Activated naive CD8-positive, alpha-beta T cell treated with anti-CD3 and anti-CD28 coated beads, Interleukin-2, amount 50 U/mL, for 16 hours (primary cell): ENCODE data around the gene RPS6KB2.
"Not testable (repeated sequence)": the region's sequence is repeated elsewhere in the genome, so short reads cannot be mapped to it uniquely, and the experiment has no call there.

Experiments used
- DNase-seq: peaks from one replicate; pipeline ENCODE4 v3.0.0-alpha.2; 2020; ENCODE audit warnings: low read depth, low spot score

The RPS6KB2 gene

DNA sequence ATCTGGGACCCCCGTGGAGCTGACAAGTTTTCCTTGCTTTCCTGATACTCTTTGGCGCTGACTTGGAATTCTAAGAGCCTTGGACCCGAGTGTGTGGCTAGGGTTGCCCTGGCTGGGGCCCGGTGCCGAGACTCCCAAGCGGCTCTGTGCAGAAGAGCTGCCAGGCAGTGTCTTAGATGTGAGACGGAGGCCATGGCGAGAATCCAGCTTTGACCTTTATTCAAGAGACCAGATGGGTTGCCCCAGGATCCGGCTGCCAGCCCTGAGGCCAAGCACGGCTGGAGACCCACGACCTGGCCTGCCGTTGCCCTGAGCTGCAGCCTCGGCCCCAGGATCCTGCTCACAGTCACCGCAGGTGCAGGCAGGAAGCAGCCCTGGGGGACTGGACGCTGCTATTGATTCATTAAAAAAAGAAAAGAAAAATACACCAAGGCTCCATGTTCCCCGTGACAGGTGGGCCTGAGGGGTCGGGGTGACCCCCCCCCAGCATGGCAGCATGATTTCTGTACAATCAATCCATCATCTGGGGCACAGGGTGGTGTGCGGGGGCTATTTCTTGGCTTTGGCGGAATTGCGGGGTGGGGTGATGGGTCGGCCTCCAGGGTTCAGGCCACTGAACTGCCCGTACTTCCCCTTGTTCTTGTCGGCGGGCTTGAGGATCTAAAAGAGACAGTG is 30.2 kb upstream of the RPS6KB2 start:
- no peak for DNase-seq

- no peak for DNase-seq
Observed at GRCh38 chr11:67398661-67399563, 29.4 kb upstream of the RPS6KB2 start.

GRCh38 chr11:67400251-67400941 is 27.9 kb upstream of the RPS6KB2 start:
- no peak for DNase-seq

DNA sequence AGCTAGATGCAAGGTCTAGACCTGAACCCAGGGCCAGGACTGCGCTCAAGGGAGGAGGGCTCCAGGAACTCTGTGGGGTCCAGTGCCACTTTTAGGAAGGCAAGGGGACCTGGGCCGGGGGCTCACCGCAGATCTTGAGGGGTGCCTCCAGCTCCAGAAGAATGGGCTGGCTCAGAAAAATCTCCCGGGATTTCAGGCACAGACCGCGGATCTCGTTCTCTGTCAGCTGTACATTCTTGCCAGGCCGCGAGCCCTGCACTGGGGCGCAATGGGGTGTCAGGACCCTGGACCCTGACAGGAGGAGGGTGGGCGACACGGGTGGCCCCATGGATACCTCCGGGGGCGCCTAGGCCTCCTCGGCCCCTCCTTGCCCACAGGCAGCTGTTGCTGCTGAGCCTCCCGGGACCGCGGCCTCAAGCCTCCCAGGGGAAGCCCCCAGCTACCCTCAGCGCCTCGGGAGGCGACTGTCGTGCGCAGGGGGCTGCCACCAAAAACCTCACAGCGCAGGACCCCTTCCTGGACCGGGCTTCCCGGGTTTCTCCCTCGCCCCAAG is 27.3 kb upstream of the RPS6KB2 start:
- no peak for DNase-seq

DNA sequence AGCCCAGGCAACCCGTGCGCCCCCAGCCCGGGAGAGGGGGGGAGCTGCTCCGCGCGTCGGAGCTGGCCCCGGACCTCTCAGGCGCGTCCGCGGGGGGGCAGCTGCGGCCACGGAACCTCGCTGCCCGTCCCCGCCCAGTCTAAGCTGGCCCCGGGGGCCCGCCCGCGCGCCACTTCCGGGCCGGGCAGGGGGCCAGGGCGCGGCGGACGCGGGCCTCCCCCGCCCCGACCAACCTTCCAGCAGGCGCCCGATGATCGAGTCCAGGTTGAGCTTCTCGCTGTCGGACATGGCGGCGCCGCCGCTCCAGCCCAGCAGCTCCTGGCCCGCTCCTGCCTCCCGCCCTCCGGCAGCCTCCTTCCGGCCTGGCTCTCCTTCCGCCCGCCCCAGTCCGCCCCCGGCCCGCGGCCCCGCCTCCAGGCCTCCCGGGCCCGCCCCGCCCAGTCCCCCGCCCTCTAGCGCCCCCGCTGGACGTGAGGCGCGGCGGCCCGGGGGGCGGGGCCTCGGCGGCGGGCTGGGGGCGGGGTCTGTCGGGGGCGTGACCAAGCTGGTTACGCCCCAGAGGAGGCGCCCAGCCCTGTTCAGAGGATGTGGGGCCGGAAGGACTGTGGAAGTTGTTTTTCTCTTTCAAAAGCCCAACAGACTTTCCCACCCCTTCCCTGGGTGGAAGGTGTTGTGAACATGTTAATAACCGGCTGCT is 26.7 kb upstream of the RPS6KB2 start, which contains the start of gene PPP1CA:
TSS of gene PPP1CA (minus strand) at position 364 of the 697 bp plus-strand sequence. CDS start at position 288, 76 bp downstream.
- DNase-seq: peak; percentile 79

DNA sequence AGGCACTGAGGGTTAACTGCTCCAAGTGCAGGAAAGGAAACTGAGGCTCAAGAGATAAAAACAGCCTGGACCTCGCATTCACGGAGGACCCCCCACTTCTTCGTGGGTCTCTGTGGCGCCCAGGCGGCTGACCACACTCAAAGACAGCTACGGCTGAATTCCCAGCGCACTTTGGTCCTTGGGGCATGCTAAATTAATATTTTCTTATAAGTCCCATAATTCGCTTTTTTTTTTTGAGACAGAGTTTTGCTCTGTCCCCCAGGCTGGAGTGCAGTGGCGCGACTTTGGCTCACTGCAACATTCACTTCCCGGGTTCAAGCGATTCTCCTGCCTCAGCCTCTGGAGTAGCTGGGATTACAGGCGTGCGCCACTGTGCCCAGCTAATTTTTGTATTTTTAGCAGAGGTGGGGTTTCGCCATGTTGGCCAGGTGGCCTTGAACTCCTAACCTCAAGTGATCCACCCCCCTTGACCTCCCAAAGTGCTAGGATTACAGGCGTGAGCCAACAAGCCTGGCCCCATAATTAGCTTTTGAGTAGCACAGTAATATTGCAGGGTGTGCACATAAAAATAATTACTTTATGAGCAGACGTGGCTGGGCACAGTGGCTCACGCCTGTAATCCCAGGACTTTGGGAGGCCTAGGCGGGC is 26.0 kb upstream of the RPS6KB2 start:
- DNase-seq: not testable (repeated sequence)

DNA sequence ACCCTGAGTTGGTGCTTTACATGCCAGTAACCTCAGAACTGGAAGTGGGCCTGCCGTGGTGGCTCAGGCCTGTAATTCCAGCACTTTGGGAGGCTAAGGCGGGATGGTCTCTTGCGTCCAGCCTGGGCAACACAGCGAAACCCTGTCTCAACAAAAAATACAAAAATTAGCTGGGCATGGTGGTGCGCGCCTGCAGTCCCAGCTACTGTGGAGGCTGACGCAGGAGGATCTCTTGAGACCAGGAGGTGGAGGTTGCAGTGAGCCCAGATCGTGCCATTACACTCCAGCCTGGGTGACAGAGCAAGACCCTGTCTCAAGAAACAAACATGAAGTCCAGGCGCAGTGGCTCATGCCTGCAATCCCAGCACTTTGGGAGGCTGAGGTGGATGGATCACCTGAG is 25.2 kb upstream of the RPS6KB2 start:
- not testable (repeated sequence) for DNase-seq

DNA sequence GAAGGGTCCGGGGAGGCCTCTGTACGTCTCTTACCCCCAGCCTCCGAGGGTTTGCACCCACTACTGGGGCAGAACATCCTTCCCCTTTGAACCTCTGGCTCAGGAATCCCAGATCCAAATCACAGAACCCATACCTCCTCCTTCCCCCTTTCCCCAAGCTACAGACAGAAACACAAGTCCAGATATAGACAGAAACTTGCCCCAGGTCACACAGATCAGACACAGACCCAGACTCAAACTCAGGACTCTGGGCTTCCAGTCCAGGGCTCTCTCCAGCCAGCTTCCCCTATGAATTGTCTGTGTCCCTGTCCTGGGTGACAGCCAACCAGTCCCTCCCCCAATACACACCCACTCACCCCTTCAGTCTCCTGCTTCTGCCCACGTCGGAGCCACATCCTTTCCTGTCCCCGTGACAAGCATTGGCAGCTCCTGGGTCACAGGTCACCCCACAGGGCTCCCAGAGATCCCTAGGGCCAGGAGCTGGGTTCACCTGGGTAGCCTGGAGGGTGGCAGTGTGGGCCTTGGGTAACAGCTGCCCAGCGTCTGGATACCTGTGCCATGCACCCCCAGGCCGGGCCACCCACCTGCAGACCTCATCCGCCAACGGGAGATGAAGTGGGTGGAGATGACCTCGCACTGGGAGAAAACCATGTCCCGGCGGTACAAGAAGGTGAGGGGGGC is 23.6 kb upstream of the RPS6KB2 start:
- DNase-seq: no peak

GRCh38 chr11:67405196-67405567 is 23.1 kb upstream of the RPS6KB2 start:
- no peak for DNase-seq

GRCh38 chr11:67405688-67406339 is 22.5 kb upstream of the RPS6KB2 start:
- DNase-seq: no peak

DNA sequence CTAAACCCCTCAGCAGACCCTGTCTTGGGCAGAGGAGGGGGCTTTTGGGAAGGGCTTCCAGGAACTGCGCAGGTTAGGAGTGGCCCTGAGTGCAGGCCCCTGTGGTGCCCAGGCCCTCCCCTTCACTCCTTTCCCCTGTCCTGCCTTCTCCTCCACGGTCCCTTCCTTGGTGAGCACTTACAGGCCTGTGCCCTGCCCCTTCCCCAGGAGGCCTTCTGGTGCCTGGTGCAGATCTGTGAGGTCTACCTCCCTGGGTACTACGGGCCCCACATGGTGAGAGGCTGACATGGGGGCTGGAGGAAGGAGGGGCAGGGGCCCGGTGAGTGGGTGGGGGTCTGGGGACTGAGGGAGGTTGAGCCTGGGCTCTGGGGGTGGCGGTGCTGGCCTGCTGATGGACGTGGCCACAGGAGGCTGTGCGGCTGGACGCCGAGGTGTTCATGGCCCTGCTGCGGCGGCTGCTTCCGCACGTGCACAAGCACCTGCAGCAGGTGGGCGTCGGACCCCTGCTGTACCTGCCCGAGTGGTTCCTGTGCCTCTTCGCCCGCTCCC is 21.8 kb upstream of the RPS6KB2 start:
- DNase-seq: no peak

DNA sequence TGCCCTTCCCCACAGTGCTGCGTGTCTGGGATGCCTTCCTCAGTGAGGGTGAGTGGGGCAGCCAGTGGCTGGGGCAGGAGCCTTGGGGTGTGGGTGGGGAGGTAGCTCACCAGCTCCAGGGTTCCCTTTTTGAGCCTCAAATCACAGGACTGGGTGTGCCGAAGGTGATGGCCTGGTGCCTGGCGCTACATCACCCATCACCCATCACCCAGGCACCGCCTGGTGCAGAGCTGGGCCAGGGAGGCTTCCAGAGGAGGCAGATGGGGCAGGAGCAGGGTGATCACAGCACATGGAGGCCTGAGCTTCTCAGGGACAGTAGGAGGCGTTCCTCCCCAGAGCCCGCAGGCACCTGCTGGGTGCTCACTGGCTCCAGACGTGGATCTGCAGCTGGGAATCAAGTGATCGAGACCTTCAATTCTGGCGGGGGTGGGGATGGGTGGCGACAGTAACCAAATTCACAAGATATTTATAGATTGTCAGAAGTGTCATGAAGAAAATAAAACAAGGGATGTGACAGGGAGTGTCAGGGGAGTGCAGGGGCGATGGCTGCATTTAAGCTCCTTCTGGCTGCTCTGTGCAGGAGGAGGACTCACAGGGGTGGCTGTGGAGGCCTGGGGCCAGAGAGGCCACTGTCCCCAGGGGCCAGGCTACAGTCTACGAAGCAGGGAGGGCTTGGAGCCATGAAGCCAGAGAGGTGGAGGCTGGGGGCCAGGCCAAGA is 21.2 kb upstream of the RPS6KB2 start:
- no peak for DNase-seq

GRCh38 chr11:67407688-67408163 is 20.6 kb upstream of the RPS6KB2 start:
- no peak for DNase-seq

DNA sequence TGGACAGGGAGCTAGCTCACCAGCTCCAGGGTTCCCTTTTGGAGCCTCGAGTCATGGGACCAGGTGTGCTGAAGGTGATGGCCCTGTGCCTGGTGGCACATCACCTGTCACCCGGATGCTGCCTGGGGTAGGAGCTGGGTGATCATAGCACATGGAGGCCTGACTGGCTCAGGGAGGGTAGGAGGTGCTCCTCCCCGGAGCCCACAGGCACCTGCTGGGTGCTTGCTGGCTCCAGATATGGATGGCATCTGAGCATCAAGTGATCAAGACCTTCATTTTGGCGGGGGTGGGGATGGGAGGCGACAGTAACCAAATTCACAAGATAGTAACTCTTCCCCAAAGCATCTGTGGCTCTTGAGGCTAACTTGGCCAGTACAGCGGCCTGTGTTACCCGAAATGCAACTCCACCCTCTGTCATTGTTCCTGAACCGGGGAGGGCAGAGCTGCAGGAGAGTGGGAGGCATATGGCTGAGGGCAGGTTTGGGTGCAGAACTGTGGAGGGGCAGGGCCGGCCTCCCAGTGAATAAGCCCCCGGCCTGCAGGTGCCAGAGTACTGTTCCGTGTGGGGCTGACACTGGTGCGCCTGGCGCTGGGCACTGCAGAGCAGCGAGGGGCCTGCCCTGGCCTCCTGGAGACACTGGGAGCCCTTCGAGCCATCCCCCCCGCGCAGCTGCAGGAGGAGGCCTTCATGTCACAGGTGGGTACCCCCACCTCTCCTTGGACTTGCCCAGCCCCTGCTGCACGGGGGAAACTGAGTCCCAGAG is 19.7 kb upstream of the RPS6KB2 start:
- no peak for DNase-seq

DNA sequence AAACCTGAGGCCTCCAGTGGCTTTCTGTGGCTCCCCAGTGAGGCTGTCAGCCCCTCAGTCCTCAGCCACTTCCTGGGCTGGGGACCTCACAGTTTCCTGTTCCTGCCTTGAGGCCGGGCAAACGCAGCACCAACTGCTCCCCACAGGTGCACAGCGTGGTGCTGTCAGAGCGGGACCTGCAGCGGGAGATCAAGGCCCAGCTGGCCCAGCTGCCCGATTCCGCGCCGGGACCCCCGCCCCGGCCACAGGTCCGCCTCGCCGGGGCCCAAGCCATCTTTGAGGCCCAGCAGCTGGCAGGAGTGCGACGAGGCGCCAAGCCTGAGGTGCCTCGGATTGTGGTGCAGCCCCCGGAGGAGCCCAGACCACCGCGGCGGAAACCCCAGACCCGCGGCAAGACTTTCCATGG is 19.0 kb upstream of the RPS6KB2 start:
- DNase-seq: no peak

GRCh38 chr11:67409781-67410368 is 18.4 kb upstream of the RPS6KB2 start:
- DNase-seq: no peak

DNA sequence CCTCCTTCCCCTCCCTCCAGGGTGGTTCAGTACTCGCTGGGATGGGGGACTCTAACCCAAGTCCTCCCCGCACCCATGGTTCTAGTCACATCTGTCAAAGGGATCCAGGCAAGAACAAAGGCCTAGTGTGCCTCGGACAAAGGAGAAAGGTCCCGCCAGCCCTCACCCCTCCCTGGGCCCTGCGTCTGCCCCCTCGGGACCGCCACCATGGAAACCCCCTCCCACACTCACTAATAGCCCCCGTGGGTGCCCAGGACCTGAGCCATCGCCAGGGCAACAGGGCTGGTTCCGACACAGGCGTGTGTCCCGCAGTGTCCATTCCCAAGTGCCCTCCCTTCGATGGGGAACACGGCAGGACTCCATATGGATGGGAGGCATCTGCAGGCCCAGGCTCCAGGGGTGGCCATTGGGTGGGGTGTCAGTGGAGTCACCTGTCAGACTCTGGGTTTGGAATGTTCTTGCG is 17.9 kb upstream of the RPS6KB2 start:
- no peak for DNase-seq
